GM12878 (cell line): ENCODE results near the gene UNC45A. TPM values are rescaled to one million over a fixed set of nuclear protein-coding genes. Genes with fewer than 3 reads are reported as not detected.

Source experiments
- ATAC-seq: fragments of 200-7000 bp; cut with Tn5 transposase; 3 replicates; pipeline ENCODE4 v1.9.1; 2020; ENCODE audit warnings: mild to moderate bottlenecking, moderate library complexity
- BruUV-seq: library from RNA; stranded (reverse); fragments of 400-500 nt; replicated peaks from 2 replicates; lab custom pipeline; 2021; lab: Mats Ljungman, UMichigan
- CTCF ChIA-PET: fragments of 300-600 bp; sonication (Branson Sonifier 250); formaldehyde crosslinking; extraction: SDS; loops from one replicate; lab custom pipeline; 2021; ENCODE audit warnings: inconsistent platforms; lab: Yijun Ruan, JAX
- POLR2A ChIA-PET: fragments of 350-600 bp; formaldehyde crosslinking; extraction: SDS; loops from one replicate; lab custom pipeline; 2021; ENCODE audit warnings: inconsistent platforms; lab: Charles Lee
- RAD21 ChIA-PET: fragments of 300-600 bp; sonication (Branson Sonifier 250); formaldehyde crosslinking; loops from one replicate; lab custom pipeline; 2023; ENCODE audit warnings: antibody characterized with exemption; ENCODE audit not compliant: unreplicated experiment; lab: Charles Lee
- SMC1A ChIA-PET: fragments of 300-600 bp; sonication (Branson Sonifier 250); formaldehyde crosslinking; loops from one replicate; lab custom pipeline; 2023; ENCODE audit not compliant: unreplicated experiment, uncharacterized antibody; lab: Charles Lee
- DNase-seq: peaks from one replicate; pipeline ENCODE4 v3.0.0-alpha.2; 2011; ENCODE audit warnings: low read depth, low spot score
- FAIRE-seq: peaks from 3 replicates; lab custom pipeline; 2011; peaks lifted over from hg19 to GRCh38; lab: Jason Lieb, UNC
- H2AFZ ChIP-seq: 2 replicates; pipeline ENCODE4 v1.6.0; 2011; ENCODE audit warnings: low read depth, low read length, control low read depth; ENCODE audit not compliant: control insufficient read depth
- H3K27ac ChIP-seq: 2 replicates; pipeline ENCODE4 v1.5.1; 2011; ENCODE audit warnings: control low read depth; ENCODE audit not compliant: control insufficient read depth, insufficient read depth
- H3K27me3 ChIP-seq, 2 experiments: replicated peaks in 1 of 2; 2 replicates each; pipeline versions ENCODE4 v1.6.0 to v1.6.1; 2011; ENCODE audit warnings: low read length in 1 of 2; ENCODE audit not compliant: control insufficient read depth in 2 of 2, insufficient read depth in 2 of 2
- H3K36me3 ChIP-seq, 2 experiments: 2 replicates each; pipeline ENCODE4 v1.5.1; 2011; ENCODE audit warnings: low read length in 1 of 2; ENCODE audit not compliant: control insufficient read depth in 2 of 2, insufficient read depth in 2 of 2
- H3K4me1 ChIP-seq: 2 replicates; pipeline ENCODE4 v1.6.1; 2011; ENCODE audit warnings: mild to moderate bottlenecking, low read length, moderate library complexity, mixed read lengths; ENCODE audit not compliant: control insufficient read depth, insufficient read depth
- H3K4me2 ChIP-seq: 2 replicates; pipeline ENCODE4 v1.6.0; 2011; ENCODE audit warnings: control low read depth; ENCODE audit not compliant: control insufficient read depth, insufficient read depth
- H3K4me3 ChIP-seq: fragments of 200-600 bp; sonication (generic); 2 replicates; pipeline ENCODE4 v1.5.1; 2016
- H3K79me2 ChIP-seq: 2 replicates; pipeline ENCODE4 v1.6.0; 2011; ENCODE audit warnings: low read length; ENCODE audit not compliant: control insufficient read depth, insufficient read depth
- H3K9ac ChIP-seq: 2 replicates; pipeline ENCODE4 v1.8.0; 2011; ENCODE audit warnings: low read length, control low read depth, mixed read lengths; ENCODE audit not compliant: control insufficient read depth, insufficient read depth
- H3K9me3 ChIP-seq: replicated peaks from 3 replicates; pipeline ENCODE4 v1.5.1; 2011; ENCODE audit warnings: mild to moderate bottlenecking, low read length; ENCODE audit not compliant: control insufficient read depth, insufficient read depth
- H4K20me1 ChIP-seq: 2 replicates; pipeline ENCODE4 v1.6.0; 2011; ENCODE audit not compliant: control insufficient read depth, insufficient read depth
- BRCA1 ChIP-seq: IDR thresholded peaks from 2 replicates; pipeline ENCODE4 v1.6.1; 2011; ENCODE audit warnings: low read depth, low read length, improper control_type of control experiment
- CREM ChIP-seq: IDR thresholded peaks from 2 replicates; pipeline ENCODE4 v1.6.1; 2014; ENCODE audit warnings: antibody characterized with exemption, low read depth
- CTCF ChIP-seq, 3 experiments: IDR thresholded peaks in 2 of 3; conservative IDR thresholded peaks in 1 of 3; 2 replicates each; pipeline ENCODE4 v1.5.1; 2011; ENCODE audit warnings: low read depth in 3 of 3, low read length in 3 of 3, mild to moderate bottlenecking in 3 of 3, control low read depth in 2 of 3, moderate library complexity in 2 of 3, inconsistent platforms in 1 of 3, mixed read lengths in 1 of 3; ENCODE audit not compliant: control insufficient read depth in 2 of 3, insufficient read depth in 1 of 3; ENCODE audit errors: extremely low read depth in 1 of 3
- ETV6 ChIP-seq, 2 experiments: fragments of 450-650 bp in 1 of 2; IDR thresholded peaks in 1 of 2; conservative IDR thresholded peaks in 1 of 2; 2 replicates each; pipeline ENCODE4 v1.6.1; 2014; ENCODE audit warnings: antibody characterized with exemption in 1 of 2, borderline replicate concordance in 1 of 2, low read depth in 1 of 2, mild to moderate bottlenecking in 1 of 2, moderate library complexity in 1 of 2
- HDAC2 ChIP-seq: fragments of 200-600 bp; sonication (generic); IDR thresholded peaks from 2 replicates; pipeline ENCODE4 v1.6.1; 2017
- NFXL1 ChIP-seq: fragments of 450-650 bp; IDR thresholded peaks from 2 replicates; pipeline ENCODE4 v1.6.1; 2017; ENCODE audit warnings: antibody characterized with exemption, mild to moderate bottlenecking, borderline replicate concordance
- NR2C1 ChIP-seq: fragments of 450-650 bp; IDR thresholded peaks from 2 replicates; pipeline ENCODE4 v1.6.1; 2017; ENCODE audit warnings: antibody characterized with exemption, mild to moderate bottlenecking, moderate library complexity
- PKNOX1 ChIP-seq: fragments of 450-650 bp; IDR thresholded peaks from 2 replicates; pipeline ENCODE4 v1.6.1; 2016; ENCODE audit warnings: mild to moderate bottlenecking
- POLR2AphosphoS2 ChIP-seq: IDR thresholded peaks from 2 replicates; pipeline ENCODE4 v1.6.1; 2011; ENCODE audit warnings: low read depth, mild to moderate bottlenecking, low read length, improper control_type of control experiment, moderate library complexity
- RELA ChIP-seq: fragments of 450-650 bp; IDR thresholded peaks from 2 replicates; pipeline ENCODE4 v1.8.0; 2014; ENCODE audit warnings: borderline replicate concordance; ENCODE audit not compliant: partially characterized antibody
- ZBTB40 ChIP-seq: fragments of 450-650 bp; IDR thresholded peaks from 2 replicates; pipeline ENCODE4 v1.6.1; 2016; ENCODE audit warnings: mild to moderate bottlenecking, moderate library complexity, borderline replicate concordance
- WGBS: methylation state at CpG from one replicate; pipeline ENCODE4 v1.1.6; 2016; ENCODE audit warnings: low lambda C conversion rate; ENCODE audit not compliant: insufficient replicate concordance, insufficient coverage; ENCODE audit errors: missing lambda C conversion rate; 5-methylcytosine and 5-hydroxymethylcytosine counted together
- in situ Hi-C: fragments of 300-500 bp; cut with MboI; formaldehyde crosslinking; loops from 9 replicates; pipeline ENCODE4 v1.14.3; 2018; ENCODE audit warnings: mixed read lengths
- intact Hi-C: fragments of 100-400 bp; cut with micrococcal nuclease; formaldehyde crosslinking; loops from one replicate; pipeline ENCODE4 v1.14.2; 2022; ENCODE audit not compliant: unreplicated experiment
- polyA plus RNA-seq, 11 experiments: library from polyadenylated mRNA; depleted of rRNA in 4 of 11; unstranded in 6 of 11; stranded (reverse) in 5 of 11; fragments of >200 nt; fragmentation: Nextera tagmentation in 4 of 11; fragmentation: Illumina TruSeq in 1 of 11; extraction: Ambion mirVana in 4 of 11; extraction: Trizol in 1 of 11; gene quantifications; 1 replicate in 1 of 11; 2 replicates in 10 of 11; pipeline versions ENCODE4 v1.2.1 to v1.2.3, GENCODE V29; 2011 to 2016; ENCODE audit warnings: inconsistent platforms in 2 of 11, missing spikeins in 2 of 11, low read depth in 1 of 11
- total RNA-seq, 4 experiments: library from RNA; depleted of rRNA in 3 of 4; stranded (reverse); fragments of >200 nt in 3 of 4; fragmentation: Illumina TruSeq in 1 of 4; extraction: Trizol in 1 of 4; gene quantifications; 2 replicates each; pipeline versions ENCODE4 v1.2.1 to v1.2.3, GENCODE V29; 2013 to 2021

UNC45A gene
- total and polyA plus RNA-seq, 10 of the 15 experiments (the other 5 are each of a cell fraction or from before 2014, with no cell fraction given): 10.3 to 57.8 (median 40.5) TPM

- Histone ChIP-seq H3K9me3 (no peaks in the 10 kb centered on the region), H3K4me1 (peaks cover 31% of the 10 kb centered on the region), H3K27me3 (no peaks in the 10 kb centered on the region), H3K4me2 (peak overlapping the region; percentile 91), H3K4me3 (peak overlapping the region; percentile 79), H3K36me3 (peaks cover 0 to 4% of the 10 kb centered on the region in 2 experiments; a peak in 3 of 4 replicates), H3K9ac (peak overlapping the region; percentile 20; the same call in 1 of the 2 replicates), H4K20me1 (no peaks in the 10 kb centered on the region; the same call in 1 of the 2 replicates), H3K79me2 (peaks cover 26% of the 10 kb centered on the region), H3K27ac (no peak overlapping the region), H2AFZ (peak overlapping the region; percentile 91)
- peak; percentile 43 for DNase-seq
- SMC1A ChIA-PET: interaction anchor here (1.0 to 9.2 kb wide), 15 partner anchors 12 to 628 kb away, joined by 3 to 225 read pairs (median 6); partner anchors contain the start of genes CRTC3, MAN2A2 and RCCD1
- RAD21 ChIA-PET: interaction anchor here (0.7 to 7.2 kb wide), 18 partner anchors 9 to 701 kb away, joined by 3 to 193 read pairs (median 4); partner anchors contain the start of genes BLM, CIB1, FES and GDPGP1
- peak; percentile 59 for ATAC-seq
- FAIRE-seq: peak; percentile 92
- WGBS: under 1% methylated on average over 19 of the region's 19 CpGs
- intact Hi-C loops: loop anchor here (1.0 to 10.0 kb wide), 5 partner anchors 32 to 292 kb away; partner anchors contain the start of gene BLM
- BruUV-seq: no TSS peak
- CTCF ChIA-PET: interaction anchor here (0.7 to 18.1 kb wide), 42 partner anchors 9 to 723 kb away, joined by 3 to 480 read pairs (median 4); partner anchors contain the start of genes FES, MAN2A2, RCCD1 and VPS33B
- POLR2A ChIA-PET: interaction anchor here (0.6 to 7.0 kb wide), 14 partner anchors 9 to 270 kb away, joined by 3 to 113 read pairs (median 4); partner anchors contain the start of genes MAN2A2 and RCCD1
- in situ Hi-C loops: no loop called here
- TF ChIP-seq NR2C1 (no peak), HDAC2 (no peak), CREM (peak; percentile 29; the same call in 1 of the 2 replicates), ETV6 (conservative IDR thresholded peaks at IDR 0.05 in 1 of 2, IDR thresholded peaks at IDR 0.05 in 1 of 2; ENCODE audit: borderline replicate concordance in 1 of 2, low read depth in 1 of 2) (no peak), POLR2AphosphoS2 (no peak), BRCA1 (no peak), ZBTB40 (no peak), RELA (peak; percentile 14), PKNOX1 (peak; percentile 39), NFXL1 (no peak), CTCF (IDR thresholded peaks at IDR 0.05 in 2 of 3, conservative IDR thresholded peaks at IDR 0.05 in 1 of 3; ENCODE audit: control insufficient read depth in 2 of 3, extremely low read depth in 1 of 3, insufficient read depth in 1 of 3, low read depth in 3 of 3, low read length in 3 of 3) (peak; percentile 94 to 98 (median 97))
These were observed 683 bp upstream of the UNC45A start for GRCh38 chr15:90934256-90934948.
